Fibroblast of pulmonary artery (primary cell): Measurements from ENCODE around the gene UTS2.

ENCODE experiments used
- DNase-seq: peaks from one replicate; pipeline ENCODE4 v3.0.0-alpha.2; 2010; ENCODE audit warnings: low read depth
- H3K4me3 ChIP-seq: replicated peaks from 2 replicates; pipeline ENCODE4 v1.5.1; 2011; ENCODE audit warnings: low read depth, mild to moderate bottlenecking, control low read depth, low read length, moderate library complexity
- CTCF ChIP-seq: IDR thresholded peaks from 2 replicates; pipeline ENCODE4 v1.5.1; 2011; ENCODE audit warnings: mild to moderate bottlenecking, control low read depth, low read length, inconsistent platforms; ENCODE audit errors: missing control alignments

The UTS2 gene

DNA sequence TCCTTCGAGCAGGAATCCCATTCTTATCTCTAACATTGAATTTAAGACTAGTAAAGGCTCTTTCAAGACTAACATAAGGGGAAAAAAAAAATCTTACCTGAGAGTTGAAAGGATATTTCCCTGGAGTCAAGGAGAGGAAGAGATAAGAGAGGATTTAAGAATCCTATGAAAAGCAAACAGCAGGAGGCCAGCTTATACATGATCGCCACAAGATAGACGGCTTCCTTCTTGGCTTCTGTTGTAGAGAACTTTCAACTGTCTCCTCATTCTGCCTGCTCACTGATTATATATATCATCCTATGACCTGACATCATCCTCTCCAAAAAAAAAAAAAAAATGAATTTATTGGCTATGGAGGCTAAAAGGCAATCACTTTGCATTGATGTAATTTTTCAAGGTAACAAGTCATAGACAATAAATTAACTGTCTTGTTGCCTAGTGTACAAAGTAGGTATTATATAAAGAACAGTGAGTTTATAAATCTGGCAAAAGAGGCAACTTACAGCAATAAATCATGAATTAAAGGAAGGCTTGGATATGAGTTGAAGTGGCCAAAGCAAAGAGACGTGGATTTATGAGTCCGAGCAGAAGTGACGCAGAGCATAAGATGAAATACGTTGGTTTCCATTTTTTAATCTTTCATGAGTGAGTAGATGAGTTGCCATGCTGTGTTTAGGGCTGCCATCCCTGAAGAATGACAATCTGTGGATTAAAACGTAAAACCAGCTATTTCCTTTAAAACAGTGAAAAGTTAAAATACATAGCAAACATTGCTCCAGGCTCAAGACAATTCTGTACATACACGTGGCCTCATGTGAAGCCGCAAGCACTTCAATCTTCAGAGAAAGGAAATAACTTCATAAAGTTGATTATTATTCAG lies at the start of gene UTS2:
UTS2 (minus strand) TSS at position 262 of the 880 bp plus-strand sequence; CDS start at position 200, 62 bp downstream.
- no peak within 1 kb of the TSS for H3K4me3 ChIP-seq
- no peak for TF ChIP-seq CTCF
- DNase-seq: no peak

- H3K4me3 ChIP-seq: no peak overlapping the region
- DNase-seq: peak; percentile 43
- no peak for TF ChIP-seq CTCF
These were observed 46.9 kb upstream of the UTS2 start for GRCh38 chr1:7899741-7900140.

- no peak for TF ChIP-seq CTCF
- no peak overlapping the region for H3K4me3 ChIP-seq
- DNase-seq: no peak
These were observed 46.1 kb upstream of the UTS2 start for GRCh38 chr1:7898962-7899361.

DNA sequence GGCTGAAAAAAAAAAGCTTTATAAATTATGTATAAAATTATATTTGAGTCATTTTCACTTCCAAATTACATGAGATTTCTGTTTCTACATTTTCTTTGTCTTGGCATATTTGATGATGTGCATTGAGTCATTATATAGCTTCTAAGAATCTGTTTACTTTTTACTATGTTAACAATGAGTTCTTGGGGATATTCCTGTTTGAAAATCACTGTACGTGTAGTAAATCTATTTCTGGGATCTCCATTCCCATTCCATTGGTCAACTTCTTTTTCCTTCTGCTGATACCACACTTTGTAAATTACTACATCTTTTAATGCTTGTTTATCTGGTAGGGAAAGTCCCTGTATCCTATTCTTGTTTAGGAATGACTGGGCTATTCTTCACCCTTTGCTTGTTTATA lies 44.1 kb upstream of the UTS2 start:
- no peak overlapping the region for H3K4me3 ChIP-seq
- no peak for TF ChIP-seq CTCF
- no peak for DNase-seq

DNA sequence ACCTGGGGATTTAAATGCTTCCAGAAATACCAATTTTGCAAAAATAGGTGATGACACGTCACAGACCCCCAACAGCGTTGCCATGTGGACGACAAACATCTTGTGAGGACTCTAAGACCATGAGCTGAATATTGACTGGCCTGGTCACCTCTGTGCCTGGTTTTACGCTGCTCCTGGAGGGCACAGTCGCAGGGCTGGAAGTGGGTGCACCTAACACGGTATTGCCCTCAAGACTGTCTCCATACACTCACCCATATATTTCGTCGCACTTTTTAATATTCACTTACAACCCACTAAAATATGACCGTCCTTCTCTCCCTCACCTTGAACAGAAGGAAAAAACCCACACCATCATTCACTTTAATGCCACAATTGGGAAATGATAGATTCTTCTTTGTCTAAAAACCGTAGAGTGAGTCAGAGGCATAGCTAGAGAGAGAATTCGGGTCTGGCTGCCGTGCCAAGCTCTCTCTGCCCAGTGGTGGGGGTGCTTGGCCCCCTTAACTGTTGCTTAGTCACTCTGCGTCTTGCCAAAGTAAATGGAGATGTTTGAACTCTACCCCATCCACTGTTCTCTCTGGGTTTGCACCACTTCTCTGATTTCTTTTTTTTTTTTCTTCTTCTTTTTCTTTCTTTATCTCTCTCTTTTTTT lies 40.8 kb upstream of the UTS2 start:
- peak; percentile 75 for DNase-seq
- TF ChIP-seq CTCF: no peak
- no peak overlapping the region for H3K4me3 ChIP-seq

DNA sequence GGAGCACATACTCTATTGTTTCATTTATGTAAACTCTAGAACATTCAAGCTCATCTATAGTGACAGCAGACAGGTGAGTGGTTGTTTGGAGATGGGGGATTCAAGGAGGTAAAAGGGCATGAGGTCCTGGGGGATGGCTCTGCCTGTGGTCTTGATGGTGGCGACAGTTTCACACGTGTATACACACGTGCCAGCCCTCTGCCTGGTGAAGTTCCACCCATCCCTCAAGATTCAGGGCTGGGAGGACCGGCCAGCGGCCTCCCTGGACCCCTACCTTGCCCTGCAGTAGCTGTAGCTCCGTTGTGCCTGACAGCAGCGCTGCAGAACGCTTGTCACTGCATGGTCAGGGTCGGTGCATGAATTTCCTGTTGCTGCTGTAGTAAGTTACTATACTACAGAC lies 38.9 kb upstream of the UTS2 start:
- no peak for TF ChIP-seq CTCF
- no peak overlapping the region for H3K4me3 ChIP-seq
- DNase-seq: no peak
